A549 (cell line): ENCODE results near the gene UBASH3B. TPM values are rescaled to one million over a fixed set of nuclear protein-coding genes. Genes with fewer than 3 reads are reported as not detected.

Source experiments
- ATAC-seq, 2 experiments: fragments of 200-7000 bp in 1 of 2; fragments of >200 bp in 1 of 2; cut with Nextera tagmentation in 1 of 2; cut with Tn5 transposase in 1 of 2; 3 replicates each; pipeline versions ENCODE4 v1.8.0 to v1.9.1; 2018 to 2020; ENCODE audit warnings: mild to moderate bottlenecking in 1 of 2, moderate library complexity in 1 of 2
- CTCF ChIA-PET: fragments of 300-600 bp; sonication (Branson Sonifier 250); formaldehyde crosslinking; extraction: SDS; loops from one replicate; lab custom pipeline; 2021; ENCODE audit warnings: antibody characterized with exemption, inconsistent platforms; lab: Yijun Ruan, JAX
- POLR2A ChIA-PET: fragments of 350-600 bp; formaldehyde crosslinking; extraction: SDS; loops from one replicate; lab custom pipeline; 2021; ENCODE audit warnings: antibody characterized with exemption, inconsistent platforms; lab: Yijun Ruan, JAX
- DNase-seq, 2 experiments: peaks; one replicate each; pipeline versions ENCODE4 v3.0.0 to v3.0.0-alpha.2; 2011 to 2016; ENCODE audit warnings: low read depth in 1 of 2, low spot score in 1 of 2
- FAIRE-seq: peaks from 2 replicates; lab custom pipeline; 2011; peaks lifted over from hg19 to GRCh38; lab: Jason Lieb, UNC
- H3K27ac ChIP-seq, 2 experiments: fragments of >200 bp; sonication (Bioruptor Twin); formaldehyde crosslinking; 3 replicates each; pipeline ENCODE4 v1.5.1; 2016 to 2017
- H3K4me1 ChIP-seq: fragments of >200 bp; sonication (Bioruptor Twin); formaldehyde crosslinking; 3 replicates; pipeline ENCODE4 v1.6.1; 2016
- H3K4me2 ChIP-seq: fragments of >200 bp; sonication (Bioruptor Twin); formaldehyde crosslinking; 3 replicates; pipeline ENCODE4 v1.6.1; 2016
- H3K4me3 ChIP-seq: fragments of >200 bp; sonication (Bioruptor Twin); formaldehyde crosslinking; 3 replicates; pipeline ENCODE4 v1.5.1; 2016
- H3K9me3 ChIP-seq: fragments of >200 bp; sonication (Bioruptor Twin); formaldehyde crosslinking; 3 replicates; pipeline ENCODE4 v1.6.1; 2016
- BHLHE40 ChIP-seq: IDR thresholded peaks from 2 replicates; pipeline ENCODE4 v1.6.1; 2012; ENCODE audit warnings: low read depth, low read length, inconsistent platforms
- E2F6 ChIP-seq: IDR thresholded peaks from 2 replicates; pipeline ENCODE4 v1.6.1; 2012; ENCODE audit warnings: low read depth, borderline replicate concordance
- EHF ChIP-seq: fragments of 250-450 bp; sonication (Bioruptor Pico); IDR thresholded peaks from 2 replicates; pipeline ENCODE4 v1.5.0; 2020; ENCODE audit warnings: mild to moderate bottlenecking
- ELK1 ChIP-seq: fragments of 150-350 bp; IDR thresholded peaks from 2 replicates; pipeline ENCODE4 v1.6.1; 2014; ENCODE audit warnings: low read depth, mild to moderate bottlenecking, low read length
- FOSL2 ChIP-seq, 2 experiments: fragments of 450-650 bp in 1 of 2; fragments of >200 bp in 1 of 2; sonication (Bioruptor Twin) in 1 of 2; formaldehyde crosslinking; IDR thresholded peaks; 2 replicates each; pipeline versions ENCODE4 v1.5.0 to v1.6.1; 2016 to 2020; ENCODE audit warnings: mild to moderate bottlenecking in 1 of 2, moderate library complexity in 1 of 2
- GATA3 ChIP-seq: IDR thresholded peaks from 2 replicates; pipeline ENCODE4 v1.6.1; 2012; ENCODE audit warnings: borderline replicate concordance
- HES2 ChIP-seq: fragments of >200 bp; sonication (Bioruptor Twin); formaldehyde crosslinking; IDR thresholded peaks from 2 replicates; pipeline ENCODE4 v1.6.1; 2016
- HMGXB4 ChIP-seq: fragments of 250-450 bp; sonication (Bioruptor Pico); IDR thresholded peaks from 2 replicates; pipeline ENCODE4 v1.5.0; 2021; ENCODE audit warnings: mild to moderate bottlenecking, moderate library complexity, borderline replicate concordance
- HOXA7 ChIP-seq: fragments of 250-450 bp; sonication (Bioruptor Pico); IDR thresholded peaks from 2 replicates; pipeline ENCODE4 v1.5.0; 2020; ENCODE audit warnings: mild to moderate bottlenecking, moderate library complexity
- HOXB5 ChIP-seq: fragments of 250-450 bp; sonication (Bioruptor Pico); IDR thresholded peaks from 2 replicates; pipeline ENCODE4 v1.5.0; 2020; ENCODE audit warnings: mild to moderate bottlenecking, moderate library complexity
- JUNB ChIP-seq: fragments of >200 bp; sonication (Bioruptor Twin); formaldehyde crosslinking; IDR thresholded peaks from 2 replicates; pipeline ENCODE4 v1.6.1; 2016
- KDM5A ChIP-seq: fragments of 200-600 bp; sonication (generic); IDR thresholded peaks from 2 replicates; pipeline ENCODE4 v1.6.1; 2016; ENCODE audit warnings: antibody characterized with exemption, mild to moderate bottlenecking
- MAFK ChIP-seq: fragments of 450-650 bp; IDR thresholded peaks from 2 replicates; pipeline ENCODE4 v1.6.1; 2014; ENCODE audit not compliant: partially characterized antibody
- MAX ChIP-seq: IDR thresholded peaks from 2 replicates; pipeline ENCODE4 v1.6.1; 2012
- NR3C1 ChIP-seq: fragments of >200 bp; sonication (Bioruptor Twin); formaldehyde crosslinking; IDR thresholded peaks from 3 replicates; pipeline ENCODE4 v1.6.1; 2017
- PBX3 ChIP-seq: IDR thresholded peaks from 2 replicates; pipeline ENCODE4 v1.6.1; 2012
- PHF8 ChIP-seq: fragments of 200-600 bp; sonication (generic); IDR thresholded peaks from 2 replicates; pipeline ENCODE4 v1.6.1; 2016; ENCODE audit warnings: low read depth, mild to moderate bottlenecking, antibody characterized with exemption, moderate library complexity, borderline replicate concordance
- RAD21 ChIP-seq, 2 experiments: fragments of >200 bp in 1 of 2; sonication (Bioruptor Twin) in 1 of 2; formaldehyde crosslinking in 1 of 2; IDR thresholded peaks in 1 of 2; conservative IDR thresholded peaks in 1 of 2; 2 replicates in 1 of 2; 3 replicates in 1 of 2; pipeline ENCODE4 v1.6.1; 2012 to 2018; ENCODE audit warnings: inconsistent platforms in 1 of 2
- RCOR1 ChIP-seq: fragments of 150-350 bp; IDR thresholded peaks from 2 replicates; pipeline ENCODE4 v1.6.1; 2014; ENCODE audit warnings: antibody characterized with exemption, low read length, low read depth
- SMC3 ChIP-seq: fragments of >200 bp; sonication (Bioruptor Twin); formaldehyde crosslinking; IDR thresholded peaks from 3 replicates; pipeline ENCODE4 v1.6.1; 2018; ENCODE audit warnings: inconsistent platforms
- SREBF2 ChIP-seq: fragments of 450-650 bp; IDR thresholded peaks from 2 replicates; pipeline ENCODE4 v1.6.1; 2014; ENCODE audit warnings: mild to moderate bottlenecking, moderate library complexity
- TFCP2L1 ChIP-seq: fragments of 250-450 bp; sonication (Bioruptor Pico); IDR thresholded peaks from 2 replicates; pipeline ENCODE4 v1.5.0; 2021; ENCODE audit warnings: mild to moderate bottlenecking
- ZNF302 ChIP-seq: fragments of 250-450 bp; sonication (Bioruptor Pico); IDR thresholded peaks from 2 replicates; pipeline ENCODE4 v1.9.0; 2021; ENCODE audit warnings: inconsistent platforms, mild to moderate bottlenecking, moderate library complexity
- ZSCAN20 ChIP-seq: fragments of 250-450 bp; sonication (Bioruptor Pico); IDR thresholded peaks from 2 replicates; pipeline ENCODE4 v1.8.0; 2022; ENCODE audit warnings: mild to moderate bottlenecking, moderate library complexity
- WGBS: methylation state at CpG from one replicate; pipeline ENCODE4 v1.1.6; 2017; ENCODE audit errors: missing lambda C conversion rate; 5-methylcytosine and 5-hydroxymethylcytosine counted together
- polyA plus RNA-seq, 4 experiments: library from polyadenylated mRNA; depleted of rRNA in 3 of 4; stranded (reverse); fragments of >200 nt; fragmentation: RNase III in 1 of 4; extraction: RNeasy Plus Mini Kit Qiagen cat#74134 plus additional on column Dnase treatment in 1 of 4; gene quantifications; 2 replicates in 3 of 4; 3 replicates in 1 of 4; pipeline ENCODE4 v1.2.3, GENCODE V29; 2011 to 2017

Gene UBASH3B
- polyA plus RNA-seq, 2 of the 4 experiments (the other 2 are of a cell fraction): 33.4 to 43.0 TPM

GRCh38 chr11:122625976-122626665, 29.4 kb upstream of the UBASH3B start:
- no peak overlapping the region for H3K4me3 ChIP-seq
- FAIRE-seq (no peak), DNase-seq (no peak), ATAC-seq (no peak)
- peak overlapping the region in 1 of 2 experiments; percentile 28; a peak in 1 of 6 replicates for H3K27ac ChIP-seq
- no peaks in the 10 kb centered on the region for H3K9me3 ChIP-seq
- no peak for TF ChIP-seq HES2
- no peak for TF ChIP-seq ZNF302
- no peak for TF ChIP-seq MAX
- no peak for TF ChIP-seq TFCP2L1
- no peak for TF ChIP-seq HOXA7 (CRISPR knock-in tag)
- CTCF ChIA-PET: interaction anchor here (1.0 to 11.5 kb wide), 5 partner anchors 45 to 238 kb away, joined by 3 to 212 read pairs (median 4); no protein-coding TSS in a partner anchor
- WGBS: 73% methylated on average over 8 of the region's 8 CpGs
- H3K4me1 ChIP-seq: peaks cover 18% of the 10 kb centered on the region
- no peak overlapping the region for H3K4me2 ChIP-seq
- POLR2A ChIA-PET: no interaction called here

- 63% methylated on average over 3 of the region's 3 CpGs for WGBS
- H3K4me1 ChIP-seq: peaks cover 31% of the 10 kb centered on the region
- H3K9me3 ChIP-seq: no peaks in the 10 kb centered on the region
- ATAC-seq: no peak
- POLR2A ChIA-PET: interaction anchor here (1.4 kb wide), 1 partner anchor 229 kb away, joined by 4 read pairs; no protein-coding TSS in a partner anchor
- H3K4me2 ChIP-seq: no peak overlapping the region
- DNase-seq: no peak
- FAIRE-seq: no peak
- CTCF ChIA-PET: interaction anchor here (0.7 to 11.5 kb wide), 14 partner anchors 9 to 393 kb away, joined by 3 to 212 read pairs (median 8); no protein-coding TSS in a partner anchor
- no peak for TF ChIP-seq FOSL2 (IDR thresholded peaks at IDR 0.05)
- no peak for TF ChIP-seq FOSL2 (CRISPR knock-in tag; IDR thresholded peaks at IDR 0.05)
- TF ChIP-seq HOXA7 (CRISPR knock-in tag): no peak
- TF ChIP-seq KDM5A: no peak
- no peak for TF ChIP-seq E2F6
- TF ChIP-seq RCOR1: no peak
- no peak for TF ChIP-seq MAFK
- TF ChIP-seq PHF8: no peak
- no peak for TF ChIP-seq GATA3
- TF ChIP-seq ZNF302: no peak
- TF ChIP-seq HOXB5 (CRISPR knock-in tag): no peak
- no peak for TF ChIP-seq ELK1
- no peak for TF ChIP-seq BHLHE40
- no peak for TF ChIP-seq SMC3
- no peak for TF ChIP-seq RAD21 (conservative IDR thresholded peaks at IDR 0.05 in 1 of 2, IDR thresholded peaks at IDR 0.05 in 1 of 2)
- TF ChIP-seq EHF (CRISPR knock-in tag): no peak
- no peak overlapping the region for H3K27ac ChIP-seq
- H3K4me3 ChIP-seq: no peak overlapping the region
Observed at GRCh38 chr11:122627745-122628144, 27.8 kb upstream of the UBASH3B start.

- H3K9me3 ChIP-seq: no peaks in the 10 kb centered on the region
- ATAC-seq (peak; percentile 93 to 94), DNase-seq (peak; percentile 74 to 75), FAIRE-seq (no peak)
- ChIA-PET POLR2A (interaction anchor here (0.5 to 1.4 kb wide), 5 partner anchors 9 to 228 kb away, joined by 3 to 4 read pairs (median 3); partner anchors contain the start of gene UBASH3B), CTCF (interaction anchor here (0.6 to 11.5 kb wide), 43 partner anchors 10 to 419 kb away, joined by 3 to 212 read pairs (median 5); no protein-coding TSS in a partner anchor)
- H3K4me1 ChIP-seq: peaks cover 41% of the 10 kb centered on the region
- H3K4me3 ChIP-seq: no peak overlapping the region
- H3K4me2 ChIP-seq: peak overlapping the region; percentile 60
- peak overlapping the region; percentile 65 to 75; a peak in 5 of 6 replicates for H3K27ac ChIP-seq
- WGBS: 46% methylated on average over 8 of the region's 9 CpGs
- TF ChIP-seq SMC3 (peak; percentile 79), ZSCAN20 (CRISPR knock-in tag) (no peak), PHF8 (no peak), HMGXB4 (CRISPR knock-in tag) (no peak), NR3C1 (no peak), PBX3 (no peak), SREBF2 (no peak), MAX (0 out of 2 replicates have a peak, but pooled peaks have one; percentile 27), JUNB (no peak)
Observed at GRCh38 chr11:122628810-122629555, 26.5 kb upstream of the UBASH3B start.
